ENCODE data around the gene MCEMP1.

- no peak for TF ChIP-seq POLR2AphosphoS5 (IDR thresholded peaks at IDR 0.05; ENCODE audit: low read depth, low read length)
- no peak for TF ChIP-seq CTCF (IDR thresholded peaks at IDR 0.05)
Observed at GRCh38 chr19:7635670-7636069, 41.2 kb upstream of the MCEMP1 start.
